Gastrocnemius medialis (tissue), 4 donors: ENCODE measurements around the gene UGT2B17.
"Not testable (repeated sequence)": the region's sequence is repeated elsewhere in the genome, so short reads cannot be mapped to it uniquely, and the experiment has no call there.

Source experiments
- POLR2A ChIP-seq, 2 donors: fragments of 450-650 bp; IDR thresholded peaks; one replicate each; pipeline ENCODE4 v1.6.1; 2017; ENCODE audit warnings: antibody characterized with exemption in 2 of 2, mild to moderate bottlenecking in 2 of 2, moderate library complexity in 2 of 2
- TF ChIP-seq, protein P1 (sequence below), 5 experiments: fragments of 450-650 bp in 3 of 5; fragments of 200-600 bp in 2 of 5; sonication (generic) in 2 of 5; IDR thresholded peaks in 4 of 5; conservative IDR thresholded peaks in 1 of 5; 1 replicate in 4 of 5; 2 replicates in 1 of 5; pipeline ENCODE4 v1.5.1; 2016 to 2019; ENCODE audit warnings: antibody characterized with exemption in 5 of 5, mild to moderate bottlenecking in 3 of 5, moderate library complexity in 3 of 5

DNA sequence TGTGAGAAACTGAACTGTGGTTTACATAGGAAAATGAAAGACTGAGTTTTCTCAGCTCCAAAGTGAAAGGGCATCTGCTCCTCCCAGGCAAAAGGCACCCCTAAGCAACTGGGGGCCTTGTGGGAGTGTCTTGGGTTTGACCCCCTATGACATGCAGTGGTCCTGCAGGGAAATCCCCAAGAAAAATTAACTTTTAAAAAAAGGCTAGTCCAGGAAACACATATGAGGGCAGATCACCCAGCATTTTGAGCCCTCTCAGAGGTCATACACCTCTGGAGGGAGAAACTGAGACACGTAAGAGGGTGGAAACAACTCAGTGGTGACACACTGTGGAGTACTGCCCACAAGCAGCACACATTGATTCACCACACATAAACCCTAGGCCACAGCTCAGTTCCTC lies 22.3 kb downstream of the UGT2B17 start:
- TF ChIP-seq, protein P1, sequence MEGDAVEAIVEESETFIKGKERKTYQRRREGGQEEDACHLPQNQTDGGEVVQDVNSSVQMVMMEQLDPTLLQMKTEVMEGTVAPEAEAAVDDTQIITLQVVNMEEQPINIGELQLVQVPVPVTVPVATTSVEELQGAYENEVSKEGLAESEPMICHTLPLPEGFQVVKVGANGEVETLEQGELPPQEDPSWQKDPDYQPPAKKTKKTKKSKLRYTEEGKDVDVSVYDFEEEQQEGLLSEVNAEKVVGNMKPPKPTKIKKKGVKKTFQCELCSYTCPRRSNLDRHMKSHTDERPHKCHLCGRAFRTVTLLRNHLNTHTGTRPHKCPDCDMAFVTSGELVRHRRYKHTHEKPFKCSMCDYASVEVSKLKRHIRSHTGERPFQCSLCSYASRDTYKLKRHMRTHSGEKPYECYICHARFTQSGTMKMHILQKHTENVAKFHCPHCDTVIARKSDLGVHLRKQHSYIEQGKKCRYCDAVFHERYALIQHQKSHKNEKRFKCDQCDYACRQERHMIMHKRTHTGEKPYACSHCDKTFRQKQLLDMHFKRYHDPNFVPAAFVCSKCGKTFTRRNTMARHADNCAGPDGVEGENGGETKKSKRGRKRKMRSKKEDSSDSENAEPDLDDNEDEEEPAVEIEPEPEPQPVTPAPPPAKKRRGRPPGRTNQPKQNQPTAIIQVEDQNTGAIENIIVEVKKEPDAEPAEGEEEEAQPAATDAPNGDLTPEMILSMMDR (IDR thresholded peaks at IDR 0.05 in 4 of 5, conservative IDR thresholded peaks at IDR 0.05 in 1 of 5) = not testable (repeated sequence)
- TF ChIP-seq POLR2A (IDR thresholded peaks at IDR 0.05) = not testable (repeated sequence)
